ENCODE results near the gene BAIAP3. TPM values are rescaled to one million over a fixed set of nuclear protein-coding genes. Genes with fewer than 3 reads are reported as not detected.
A peak's percentile ranks its signal among the peaks of the same experiment; 100 is the strongest.

Gene BAIAP3
- total RNA-seq, 2 experiments from 2014 or later: 3.2 to 6.3 TPM

DNA sequence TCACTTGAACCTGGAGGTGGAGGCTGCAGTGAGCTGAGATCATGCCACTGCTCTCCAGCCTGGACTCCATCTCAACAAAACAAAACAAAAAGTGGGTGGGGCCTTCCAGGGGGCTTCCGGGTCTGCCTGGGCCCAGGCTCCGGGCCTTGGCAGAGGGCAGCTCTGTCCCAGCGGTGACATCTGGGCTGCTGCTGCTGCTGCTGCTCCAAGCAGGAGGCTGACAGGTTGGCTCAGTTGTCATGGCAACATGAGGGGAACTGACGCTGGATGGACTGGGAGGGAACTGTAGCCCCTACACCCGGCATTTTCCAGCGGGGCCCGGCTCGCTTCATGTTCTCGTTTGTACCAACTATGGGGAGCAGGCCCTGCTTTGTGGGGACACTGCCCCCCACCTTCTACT, 4.0 kb downstream of the BAIAP3 start:
- Histone ChIP-seq H3K4me2 (ENCODE audit: low read length) (no peak overlapping the region), H3K9me2 (ENCODE audit: insufficient read depth, low read length) (no peaks in the 10 kb centered on the region), H3K4me3 (ENCODE audit: low read depth, low read length, poor library complexity, severe bottlenecking) (no peak overlapping the region), H3K27ac (ENCODE audit: low read depth, low read length, poor library complexity, severe bottlenecking) (no peak overlapping the region), H3K9me3 (ENCODE audit: low read length) (no peaks in the 10 kb centered on the region), H4K20me1 (ENCODE audit: insufficient read depth, low read length) (no peaks in the 10 kb centered on the region), H3K79me2 (ENCODE audit: insufficient read depth, low read depth, low read length) (no peaks in the 10 kb centered on the region), H2AFZ (ENCODE audit: low read length) (no peak overlapping the region), H3K4me1 (ENCODE audit: insufficient read depth, low read length, poor library complexity, severe bottlenecking) (peaks cover 24% of the 10 kb centered on the region), H3K36me3 (ENCODE audit: insufficient read depth, low read length) (no peaks in the 10 kb centered on the region)
- BruUV-seq (replicated peaks): no TSS peak
- TF ChIP-seq, protein P1, sequence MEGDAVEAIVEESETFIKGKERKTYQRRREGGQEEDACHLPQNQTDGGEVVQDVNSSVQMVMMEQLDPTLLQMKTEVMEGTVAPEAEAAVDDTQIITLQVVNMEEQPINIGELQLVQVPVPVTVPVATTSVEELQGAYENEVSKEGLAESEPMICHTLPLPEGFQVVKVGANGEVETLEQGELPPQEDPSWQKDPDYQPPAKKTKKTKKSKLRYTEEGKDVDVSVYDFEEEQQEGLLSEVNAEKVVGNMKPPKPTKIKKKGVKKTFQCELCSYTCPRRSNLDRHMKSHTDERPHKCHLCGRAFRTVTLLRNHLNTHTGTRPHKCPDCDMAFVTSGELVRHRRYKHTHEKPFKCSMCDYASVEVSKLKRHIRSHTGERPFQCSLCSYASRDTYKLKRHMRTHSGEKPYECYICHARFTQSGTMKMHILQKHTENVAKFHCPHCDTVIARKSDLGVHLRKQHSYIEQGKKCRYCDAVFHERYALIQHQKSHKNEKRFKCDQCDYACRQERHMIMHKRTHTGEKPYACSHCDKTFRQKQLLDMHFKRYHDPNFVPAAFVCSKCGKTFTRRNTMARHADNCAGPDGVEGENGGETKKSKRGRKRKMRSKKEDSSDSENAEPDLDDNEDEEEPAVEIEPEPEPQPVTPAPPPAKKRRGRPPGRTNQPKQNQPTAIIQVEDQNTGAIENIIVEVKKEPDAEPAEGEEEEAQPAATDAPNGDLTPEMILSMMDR (conservative IDR thresholded peaks at IDR 0.05; ENCODE audit: low read length): no peak
- TF ChIP-seq EZH2phosphoT487 (IDR thresholded peaks at IDR 0.05; ENCODE audit: borderline replicate concordance, low read depth, low read length): no peak
- ChIA-PET CTCF (ENCODE audit: unreplicated experiment) (interaction anchor here (0.7 kb wide), 1 partner anchor 647 kb away, joined by 3 read pairs; no protein-coding TSS in a partner anchor), POLR2A (interaction anchor here (0.5 kb wide), 1 partner anchor 675 kb away, joined by 4 read pairs; no protein-coding TSS in a partner anchor)
- DNase-seq (ENCODE audit: low spot score): no peak
- intact Hi-C loops (cut with micrococcal nuclease; ENCODE audit: unreplicated experiment): no loop called here

DNA sequence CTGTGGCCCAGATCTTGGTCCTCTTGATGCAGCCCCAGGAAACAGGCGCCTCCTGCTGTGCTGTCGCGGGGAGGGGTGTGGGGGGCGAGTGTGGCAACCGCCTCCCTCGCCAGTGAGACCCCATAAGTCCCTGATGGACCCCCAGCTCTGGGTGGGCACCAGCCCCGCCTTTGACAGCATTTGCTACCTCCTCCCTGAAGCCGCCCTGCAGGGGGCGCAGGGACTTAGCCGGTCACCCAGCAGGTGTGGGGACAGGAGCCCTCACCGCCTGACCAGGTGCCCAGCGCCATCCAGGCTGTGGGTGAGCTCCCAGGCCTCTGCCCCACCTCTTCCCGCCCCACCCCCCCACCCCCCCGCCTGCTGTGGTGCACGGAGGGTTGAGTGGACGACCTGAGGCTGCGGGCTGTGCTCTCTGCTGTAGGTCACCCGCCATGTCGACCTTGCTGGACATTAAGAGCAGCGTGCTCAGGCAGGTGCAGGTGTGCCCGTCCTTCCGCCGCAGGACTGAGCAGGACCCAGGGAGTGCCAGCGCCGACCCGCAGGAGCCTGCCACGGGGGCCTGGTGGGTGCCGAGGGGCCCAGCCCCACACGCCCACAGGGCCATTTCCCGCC, 4.8 kb downstream of the BAIAP3 start:
- TF ChIP-seq EZH2phosphoT487 (IDR thresholded peaks at IDR 0.05; ENCODE audit: borderline replicate concordance, low read depth, low read length): no peak
- TF ChIP-seq, protein P1 (conservative IDR thresholded peaks at IDR 0.05; ENCODE audit: low read length): peak; percentile 63
- H3K4me2 ChIP-seq (ENCODE audit: low read length): no peak overlapping the region
- no peaks in the 10 kb centered on the region for H4K20me1 ChIP-seq (ENCODE audit: insufficient read depth, low read length)
- DNase-seq (ENCODE audit: low spot score): peak; percentile 54
- H3K79me2 ChIP-seq (ENCODE audit: insufficient read depth, low read depth, low read length): no peaks in the 10 kb centered on the region
- no peaks in the 10 kb centered on the region for H3K9me2 ChIP-seq (ENCODE audit: insufficient read depth, low read length)
- peaks cover 20% of the 10 kb centered on the region for H3K4me1 ChIP-seq (ENCODE audit: insufficient read depth, low read length, poor library complexity, severe bottlenecking)
- no peaks in the 10 kb centered on the region for H3K9me3 ChIP-seq (ENCODE audit: low read length)
- no peak overlapping the region for H3K4me3 ChIP-seq (ENCODE audit: low read depth, low read length, poor library complexity, severe bottlenecking)
- ChIA-PET POLR2A (no interaction called here), CTCF (ENCODE audit: unreplicated experiment) (no interaction called here)
- H3K36me3 ChIP-seq (ENCODE audit: insufficient read depth, low read length): no peaks in the 10 kb centered on the region
- no peak overlapping the region for H3K27ac ChIP-seq (ENCODE audit: low read depth, low read length, poor library complexity, severe bottlenecking)
- H2AFZ ChIP-seq (ENCODE audit: low read length): no peak overlapping the region
- BruUV-seq (replicated peaks): no TSS peak
- intact Hi-C loops (cut with micrococcal nuclease; ENCODE audit: unreplicated experiment): no loop called here

DNA sequence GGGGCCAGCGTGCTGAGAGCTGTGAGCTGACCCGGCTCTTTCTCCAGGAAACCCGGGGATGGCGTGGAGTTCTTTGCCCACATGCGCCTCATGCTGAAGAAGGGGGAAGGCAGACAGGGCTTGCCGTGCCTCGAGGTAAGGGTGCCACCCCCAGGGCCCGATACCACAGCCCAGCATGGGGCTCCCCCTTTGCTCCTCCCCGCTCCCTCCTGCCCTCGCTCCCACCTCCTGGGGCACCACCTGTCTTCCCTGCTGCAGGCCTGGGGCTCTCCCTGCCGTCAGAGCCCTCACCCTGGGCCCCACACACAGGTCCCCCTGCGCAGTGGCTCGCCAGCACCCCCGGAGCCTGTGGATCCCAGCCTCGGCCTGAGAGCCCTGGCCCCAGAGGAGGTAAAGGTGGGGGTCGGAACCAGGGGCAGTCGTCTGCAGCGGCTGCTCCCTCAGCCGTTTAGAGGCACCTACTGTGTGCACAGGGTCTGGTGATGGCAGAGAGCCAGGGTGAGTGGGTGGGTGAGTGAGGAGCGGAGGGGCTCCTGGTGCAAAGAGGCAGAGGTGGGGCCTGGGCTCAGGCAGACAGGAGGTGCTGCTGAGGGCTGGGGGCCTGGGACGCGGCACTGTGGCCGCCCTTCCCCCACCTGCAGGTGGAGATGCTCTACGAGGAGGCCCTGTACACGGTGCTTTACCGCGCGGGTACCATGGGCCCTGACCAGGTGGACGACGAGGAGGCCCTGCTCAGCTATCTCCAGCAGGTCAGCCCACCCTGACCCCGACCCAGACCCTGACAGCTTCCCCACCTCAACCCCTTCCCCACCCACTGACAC, 5.6 kb downstream of the BAIAP3 start:
- H3K9me3 ChIP-seq (ENCODE audit: low read length): no peaks in the 10 kb centered on the region
- BruUV-seq (replicated peaks): no TSS peak
- H2AFZ ChIP-seq (ENCODE audit: low read length): no peak overlapping the region
- no peak overlapping the region for H3K27ac ChIP-seq (ENCODE audit: low read depth, low read length, poor library complexity, severe bottlenecking)
- POLR2A ChIA-PET: no interaction called here
- no peak for DNase-seq (ENCODE audit: low spot score)
- intact Hi-C loops (cut with micrococcal nuclease; ENCODE audit: unreplicated experiment): no loop called here
- no peaks in the 10 kb centered on the region for H3K36me3 ChIP-seq (ENCODE audit: insufficient read depth, low read length)
- H3K4me2 ChIP-seq (ENCODE audit: low read length): no peak overlapping the region
- H3K9me2 ChIP-seq (ENCODE audit: insufficient read depth, low read length): no peaks in the 10 kb centered on the region
- peaks cover 18% of the 10 kb centered on the region for H3K4me1 ChIP-seq (ENCODE audit: insufficient read depth, low read length, poor library complexity, severe bottlenecking)
- no peaks in the 10 kb centered on the region for H4K20me1 ChIP-seq (ENCODE audit: insufficient read depth, low read length)
- no peak for TF ChIP-seq EZH2phosphoT487 (IDR thresholded peaks at IDR 0.05; ENCODE audit: borderline replicate concordance, low read depth, low read length)
- TF ChIP-seq, protein P1 (conservative IDR thresholded peaks at IDR 0.05; ENCODE audit: low read length): no peak
- CTCF ChIA-PET (ENCODE audit: unreplicated experiment): no interaction called here
- no peaks in the 10 kb centered on the region for H3K79me2 ChIP-seq (ENCODE audit: insufficient read depth, low read depth, low read length)
- H3K4me3 ChIP-seq (ENCODE audit: low read depth, low read length, poor library complexity, severe bottlenecking): no peak overlapping the region

Data from OCI-LY7 (cell line).